ENCODE data around the gene CASP4.

- TF ChIP-seq, protein P1, sequence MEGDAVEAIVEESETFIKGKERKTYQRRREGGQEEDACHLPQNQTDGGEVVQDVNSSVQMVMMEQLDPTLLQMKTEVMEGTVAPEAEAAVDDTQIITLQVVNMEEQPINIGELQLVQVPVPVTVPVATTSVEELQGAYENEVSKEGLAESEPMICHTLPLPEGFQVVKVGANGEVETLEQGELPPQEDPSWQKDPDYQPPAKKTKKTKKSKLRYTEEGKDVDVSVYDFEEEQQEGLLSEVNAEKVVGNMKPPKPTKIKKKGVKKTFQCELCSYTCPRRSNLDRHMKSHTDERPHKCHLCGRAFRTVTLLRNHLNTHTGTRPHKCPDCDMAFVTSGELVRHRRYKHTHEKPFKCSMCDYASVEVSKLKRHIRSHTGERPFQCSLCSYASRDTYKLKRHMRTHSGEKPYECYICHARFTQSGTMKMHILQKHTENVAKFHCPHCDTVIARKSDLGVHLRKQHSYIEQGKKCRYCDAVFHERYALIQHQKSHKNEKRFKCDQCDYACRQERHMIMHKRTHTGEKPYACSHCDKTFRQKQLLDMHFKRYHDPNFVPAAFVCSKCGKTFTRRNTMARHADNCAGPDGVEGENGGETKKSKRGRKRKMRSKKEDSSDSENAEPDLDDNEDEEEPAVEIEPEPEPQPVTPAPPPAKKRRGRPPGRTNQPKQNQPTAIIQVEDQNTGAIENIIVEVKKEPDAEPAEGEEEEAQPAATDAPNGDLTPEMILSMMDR (IDR thresholded peaks at IDR 0.05): no peak
- TF ChIP-seq POLR2A (IDR thresholded peaks at IDR 0.05; ENCODE audit: low read depth) (no peak), POLR2AphosphoS5 (IDR thresholded peaks at IDR 0.05) (no peak), EP300 (IDR thresholded peaks at IDR 0.05) (no peak)
Measured at GRCh38 chr11:104912102-104912501, 56.3 kb downstream of the CASP4 start.

Measured in esophagus muscularis mucosa (tissue), 4 donors.